CD8-positive, alpha-beta memory T cell (primary cell): ENCODE results near the gene STIP1. TPM values are rescaled to one million over a fixed set of nuclear protein-coding genes. Genes with fewer than 3 reads are reported as not detected.

Experiments
- CTCF ChIA-PET: fragments of 350-600 bp; sonication (Branson Sonifier 250); formaldehyde crosslinking; loops from one replicate; lab custom pipeline; 2021; ENCODE audit warnings: antibody characterized with exemption; lab: Charles Lee
- POLR2A ChIA-PET: fragments of 350-600 bp; sonication (Branson Sonifier 250); formaldehyde crosslinking; loops from one replicate; lab custom pipeline; 2021; ENCODE audit warnings: antibody characterized with exemption; lab: Charles Lee
- DNase-seq, 5 donors: peaks; one replicate each; pipeline versions ENCODE4 v3.0.0 to v3.0.0-alpha.2; 2020 to 2022; ENCODE audit warnings: mixed read lengths in 1 of 5
- H3K27ac ChIP-seq: one replicate; pipeline ENCODE4 v1.7.0; 2013; ENCODE audit warnings: low read depth, mild to moderate bottlenecking, low read length, moderate library complexity
- H3K27me3 ChIP-seq: 2 replicates; pipeline ENCODE4 v1.7.0; 2013; ENCODE audit warnings: low read length, mild to moderate bottlenecking; ENCODE audit not compliant: insufficient read depth, poor library complexity, severe bottlenecking
- H3K36me3 ChIP-seq: 2 replicates; pipeline ENCODE4 v1.7.0; 2013; ENCODE audit warnings: mild to moderate bottlenecking, low read length, moderate library complexity; ENCODE audit not compliant: insufficient read depth
- H3K4me1 ChIP-seq: 2 replicates; pipeline ENCODE4 v1.7.0; 2013; ENCODE audit warnings: mild to moderate bottlenecking, low read length, moderate library complexity; ENCODE audit not compliant: insufficient read depth
- H3K4me3 ChIP-seq: 2 replicates; pipeline ENCODE4 v1.7.0; 2013; ENCODE audit warnings: mild to moderate bottlenecking, low read length
- H3K9me3 ChIP-seq: 2 replicates; pipeline ENCODE4 v1.7.0; 2013; ENCODE audit warnings: mild to moderate bottlenecking, low read length
- H3K27ac Mint-ChIP-seq, 8 donors: one replicate each; pipeline ENCODE4 v1.8.0; 2020 to 2021; ENCODE audit warnings: mixed read lengths in 8 of 8, mild to moderate bottlenecking in 6 of 8, inconsistent platforms in 3 of 8, moderate library complexity in 3 of 8
- H3K27me3 Mint-ChIP-seq, 2 donors: one replicate each; pipeline ENCODE4 v1.8.0; 2020 to 2021; ENCODE audit warnings: mixed read lengths in 2 of 2, mild to moderate bottlenecking in 1 of 2, moderate library complexity in 1 of 2
- H3K36me3 Mint-ChIP-seq, 3 donors: one replicate each; pipeline ENCODE4 v1.8.0; 2020 to 2021; ENCODE audit warnings: mixed read lengths in 3 of 3, inconsistent platforms in 1 of 3, mild to moderate bottlenecking in 1 of 3
- H3K4me1 Mint-ChIP-seq, 3 donors: one replicate each; pipeline ENCODE4 v1.8.0; 2020 to 2021; ENCODE audit warnings: mixed read lengths in 3 of 3, inconsistent platforms in 1 of 3, mild to moderate bottlenecking in 1 of 3
- H3K4me3 Mint-ChIP-seq, 7 donors: one replicate each; pipeline ENCODE4 v1.8.0; 2020 to 2021; ENCODE audit warnings: mixed read lengths in 7 of 7, mild to moderate bottlenecking in 6 of 7, moderate library complexity in 4 of 7, inconsistent platforms in 2 of 7
- H3K9me3 Mint-ChIP-seq, 5 donors: one replicate each; pipeline ENCODE4 v1.8.0; 2020 to 2022; ENCODE audit warnings: mixed read lengths in 5 of 5, mild to moderate bottlenecking in 3 of 5, moderate library complexity in 2 of 5, inconsistent platforms in 1 of 5
- polyA plus RNA-seq: library from polyadenylated mRNA; unstranded; fragments of 300-500 nt; fragmentation: Illumina TruSeq; gene quantifications from one replicate; pipeline ENCODE4 v1.2.3, GENCODE V29; 2021
- total RNA-seq, 2 experiments: library from RNA; stranded (reverse); gene quantifications; one replicate each; pipeline ENCODE4 v1.2.3, GENCODE V29; 2021

STIP1 gene
- total RNA-seq, result 100 to 1,000 TPM; 457 to 461 TPM
- polyA plus RNA-seq, result 108 TPM

GRCh38 chr11:64185693-64186491, at the start of gene STIP1:
Gene STIP1 (plus strand): TSS chr11:64186171. CDS start chr11:64186262, 91 bp downstream.
- Mint-ChIP-seq H3K9me3 (no peaks in the 10 kb centered on the region), H3K36me3 (peaks cover 0 to 16% (median 0%) of the 10 kb centered on the region in 3 donors), H3K27ac (peak within 1 kb of the TSS; percentile 83 to 99 (median 96)), H3K4me3 (peak within 1 kb of the TSS in 5 of 7 donors; percentile 89 to 100 (median 94)), H3K27me3 (peaks cover 0 to 5% of the 10 kb centered on the region in 2 donors), H3K4me1 (peaks cover 28 to 48% (median 32%) of the 10 kb centered on the region in 3 donors)
- CTCF ChIA-PET, result interaction anchor here (0.6 to 2.5 kb wide), 14 partner anchors 10 to 660 kb away, joined by 3 to 15 read pairs (median 4); partner anchors contain the start of genes COX8A, FERMT3, NUDT22 and TRMT112
- H3K27me3 ChIP-seq, result no peaks in the 10 kb centered on the region
- POLR2A ChIA-PET, result interaction anchor here (0.6 to 4.9 kb wide), 15 partner anchors 20 to 384 kb away, joined by 3 to 53 read pairs (median 6); partner anchors contain the start of genes BAD, DNAJC4, FERMT3 and FKBP2
- no peaks in the 10 kb centered on the region for H3K9me3 ChIP-seq
- peak within 1 kb of the TSS; percentile 76 for H3K4me3 ChIP-seq
- peak within 1 kb of the TSS; percentile 76 for H3K27ac ChIP-seq
- no peaks in the 10 kb centered on the region for H3K36me3 ChIP-seq
- peaks cover 32% of the 10 kb centered on the region for H3K4me1 ChIP-seq
- DNase-seq, result peak; percentile 96 to 100 (median 99)

DNA sequence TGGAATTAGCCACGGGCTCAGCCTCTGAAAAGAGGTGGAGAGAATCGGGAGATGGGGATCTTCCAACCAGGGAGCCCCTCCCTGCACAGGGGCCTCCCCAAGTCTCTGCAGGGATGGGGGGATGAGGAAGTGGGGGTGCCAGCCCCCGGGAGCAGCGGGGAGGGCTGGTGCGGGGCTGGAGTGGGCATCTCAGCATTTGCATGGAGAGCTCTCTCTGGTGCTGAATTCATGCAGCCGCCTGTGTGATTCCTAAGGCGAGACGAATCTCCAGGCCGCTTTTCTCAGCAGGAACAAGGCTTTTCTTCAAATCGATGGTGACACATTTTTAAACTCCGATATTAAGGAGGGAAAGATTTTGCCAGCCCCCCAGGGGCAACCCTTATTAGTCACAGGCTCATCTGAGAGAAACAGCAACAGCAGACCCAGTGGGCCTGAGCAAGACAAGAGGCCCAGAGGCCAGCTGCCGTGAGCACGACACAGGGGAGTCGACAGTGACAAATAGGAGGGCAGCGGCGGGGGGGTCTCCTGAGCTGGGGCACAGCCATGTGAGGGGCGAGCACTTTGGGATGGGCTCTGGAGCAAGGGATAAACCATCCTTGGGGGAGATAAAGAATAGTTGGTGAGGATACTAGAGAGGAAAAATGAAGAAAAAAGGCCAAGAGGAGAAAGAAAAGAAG, 49.1 kb upstream of the STIP1 start:
- no peaks in the 10 kb centered on the region for H3K27me3 Mint-ChIP-seq
- ChIA-PET CTCF (interaction anchor here (1.0 to 1.3 kb wide), 3 partner anchors 15 to 136 kb away, joined by 3 to 4 read pairs (median 3); no protein-coding TSS in a partner anchor), POLR2A (no interaction called here)
- H3K36me3 ChIP-seq, result no peaks in the 10 kb centered on the region
- H3K27ac ChIP-seq, result no peak overlapping the region
- H3K4me1 Mint-ChIP-seq, result no peaks in the 10 kb centered on the region
- H3K27me3 ChIP-seq, result no peaks in the 10 kb centered on the region
- H3K4me3 ChIP-seq, result no peak overlapping the region
- H3K4me1 ChIP-seq, result no peaks in the 10 kb centered on the region
- H3K9me3 ChIP-seq, result no peaks in the 10 kb centered on the region
- H3K27ac Mint-ChIP-seq, result peak overlapping the region in 1 of 8 donors; percentile 85
- no peaks in the 10 kb centered on the region for H3K9me3 Mint-ChIP-seq
- H3K4me3 Mint-ChIP-seq, result no peak overlapping the region
- no peaks in the 10 kb centered on the region for H3K36me3 Mint-ChIP-seq
- no peak for DNase-seq

DNA sequence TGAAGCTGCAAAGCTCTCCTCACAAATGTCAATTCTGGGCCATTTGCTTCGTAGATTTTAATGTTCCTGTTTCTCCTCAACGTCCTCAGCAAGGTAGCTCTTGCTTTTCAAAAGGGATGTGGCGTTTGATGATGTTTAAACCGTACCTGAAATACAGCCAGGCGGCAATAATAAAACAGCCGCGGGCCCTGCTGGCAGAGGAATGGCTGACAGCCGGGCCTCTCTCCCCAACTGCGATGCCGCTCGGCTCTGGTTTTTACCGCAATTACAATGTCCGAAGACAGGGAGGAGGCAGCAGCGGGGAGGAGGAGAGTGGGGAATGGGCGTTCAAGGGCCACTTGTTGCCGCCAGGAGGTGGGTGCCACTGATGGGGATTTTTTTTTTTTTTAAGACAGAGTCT, 47.6 kb upstream of the STIP1 start:
- POLR2A ChIA-PET, result no interaction called here

DNA sequence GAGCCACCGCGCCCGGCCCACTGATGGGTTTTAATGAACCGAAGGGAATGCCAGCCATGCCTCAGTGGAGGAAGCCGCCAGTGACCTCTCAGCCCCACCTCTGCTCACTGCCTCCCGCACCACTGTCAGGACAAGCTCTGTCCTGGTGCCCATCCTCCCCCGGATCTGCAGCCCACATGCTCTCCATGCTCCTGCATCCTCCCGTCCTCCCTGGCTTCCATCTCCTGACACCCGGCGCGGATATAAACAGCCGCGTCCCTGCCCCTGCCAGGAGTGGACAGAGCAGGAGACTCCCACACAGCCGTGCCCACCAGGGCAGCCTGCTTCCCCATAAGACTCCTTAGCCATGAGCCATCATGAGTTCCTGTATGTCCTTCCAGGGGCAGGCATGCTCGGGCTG, 46.9 kb upstream of the STIP1 start:
- Histone ChIP-seq H3K9me3 (no peaks in the 10 kb centered on the region), H3K27me3 (no peaks in the 10 kb centered on the region), H3K4me1 (no peaks in the 10 kb centered on the region), H3K27ac (no peak overlapping the region), H3K36me3 (no peaks in the 10 kb centered on the region), H3K4me3 (no peak overlapping the region)
- DNase-seq, result no peak
- no peak overlapping the region for H3K4me3 Mint-ChIP-seq
- peaks cover 2 to 5% (median 3%) of the 10 kb centered on the region in 3 donors for H3K4me1 Mint-ChIP-seq
- ChIA-PET POLR2A (no interaction called here), CTCF (no interaction called here)
- H3K9me3 Mint-ChIP-seq, result no peaks in the 10 kb centered on the region
- H3K36me3 Mint-ChIP-seq, result no peaks in the 10 kb centered on the region
- H3K27me3 Mint-ChIP-seq, result no peaks in the 10 kb centered on the region
- peak overlapping the region in 1 of 8 donors; percentile 54 for H3K27ac Mint-ChIP-seq

More for the DNA sequence above, 47.6 kb upstream of the STIP1 start:
- H3K27me3 ChIP-seq, result no peaks in the 10 kb centered on the region
- H3K4me3 ChIP-seq, result no peak overlapping the region
- H3K9me3 ChIP-seq, result no peaks in the 10 kb centered on the region
- DNase-seq, result no peak
- Mint-ChIP-seq H3K4me1 (peaks cover 0 to under 1% (median 0%) of the 10 kb centered on the region in 3 donors), H3K27me3 (no peaks in the 10 kb centered on the region), H3K36me3 (no peaks in the 10 kb centered on the region), H3K4me3 (no peak overlapping the region), H3K9me3 (no peaks in the 10 kb centered on the region), H3K27ac (no peak overlapping the region)
- no peaks in the 10 kb centered on the region for H3K4me1 ChIP-seq
- CTCF ChIA-PET, result interaction anchor here (1.3 kb wide), 1 partner anchor 137 kb away, joined by 3 read pairs; no protein-coding TSS in a partner anchor
- no peak overlapping the region for H3K27ac ChIP-seq
- H3K36me3 ChIP-seq, result no peaks in the 10 kb centered on the region

GRCh38 chr11:64140082-64140481, 45.9 kb upstream of the STIP1 start:
- POLR2A ChIA-PET, result no interaction called here
- DNase-seq, result no peak
- CTCF ChIA-PET, result no interaction called here

DNA sequence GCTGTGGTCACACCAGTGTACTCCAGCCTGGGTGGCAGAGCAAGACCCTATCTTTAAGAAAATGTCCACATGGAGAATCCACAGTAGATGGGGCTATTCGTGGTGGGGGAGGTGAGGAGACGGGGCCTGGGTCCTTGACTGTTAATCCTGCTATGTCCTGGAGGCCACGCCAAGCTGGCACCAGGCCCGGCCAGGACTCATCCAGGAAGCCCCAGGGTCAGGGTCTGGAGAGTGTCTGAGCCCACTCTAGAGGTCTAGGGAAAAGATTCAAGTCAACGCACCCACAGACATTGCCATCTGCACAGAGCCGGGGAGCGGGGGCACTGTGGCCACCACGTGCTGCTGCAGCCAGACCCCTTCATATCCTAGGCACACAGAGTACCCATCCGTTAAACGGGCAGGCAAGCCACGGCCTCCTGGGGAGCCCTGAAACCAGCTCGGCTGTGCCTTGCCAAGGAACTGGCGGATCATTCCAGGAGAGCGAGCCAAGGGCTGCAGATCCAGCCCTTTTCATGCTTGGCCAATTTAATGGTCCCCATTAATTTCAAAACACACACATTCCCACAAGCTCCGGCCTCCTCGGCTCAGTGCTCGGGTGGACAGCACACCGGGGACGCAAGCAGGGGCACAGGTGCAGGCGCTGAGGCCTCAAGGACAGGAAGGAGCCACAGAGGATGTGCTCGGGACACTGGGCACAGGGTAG, 44.7 kb upstream of the STIP1 start:
- H3K9me3 Mint-ChIP-seq, result no peaks in the 10 kb centered on the region
- H3K27ac Mint-ChIP-seq, result peak overlapping the region in 1 of 8 donors; percentile 41
- DNase-seq, result no peak
- Histone ChIP-seq H3K9me3 (no peaks in the 10 kb centered on the region), H3K4me3 (no peak overlapping the region), H3K27me3 (no peaks in the 10 kb centered on the region), H3K36me3 (no peaks in the 10 kb centered on the region), H3K27ac (no peak overlapping the region), H3K4me1 (no peaks in the 10 kb centered on the region)
- H3K4me3 Mint-ChIP-seq, result no peak overlapping the region
- no peaks in the 10 kb centered on the region for H3K36me3 Mint-ChIP-seq
- H3K4me1 Mint-ChIP-seq, result peaks cover 2 to 5% (median 3%) of the 10 kb centered on the region in 3 donors
- no peaks in the 10 kb centered on the region for H3K27me3 Mint-ChIP-seq
- ChIA-PET POLR2A (no interaction called here), CTCF (interaction anchor here (1.1 kb wide), 1 partner anchor 8 kb away, joined by 5 read pairs; no protein-coding TSS in a partner anchor)

More at GRCh38 chr11:64140082-64140481, 45.9 kb upstream of the STIP1 start:
- no peaks in the 10 kb centered on the region for H3K27me3 Mint-ChIP-seq
- H3K4me1 ChIP-seq, result no peaks in the 10 kb centered on the region
- H3K4me3 Mint-ChIP-seq, result no peak overlapping the region
- H3K27ac Mint-ChIP-seq, result no peak overlapping the region
- no peaks in the 10 kb centered on the region for H3K36me3 ChIP-seq
- no peaks in the 10 kb centered on the region for H3K9me3 ChIP-seq
- no peaks in the 10 kb centered on the region for H3K36me3 Mint-ChIP-seq
- H3K27me3 ChIP-seq, result no peaks in the 10 kb centered on the region
- H3K4me3 ChIP-seq, result no peak overlapping the region
- H3K9me3 Mint-ChIP-seq, result no peaks in the 10 kb centered on the region
- H3K4me1 Mint-ChIP-seq, result peaks cover 2 to 5% (median 3%) of the 10 kb centered on the region in 3 donors
- H3K27ac ChIP-seq, result no peak overlapping the region

- no peaks in the 10 kb centered on the region for H3K9me3 Mint-ChIP-seq
- H3K27ac Mint-ChIP-seq, result peak overlapping the region in 1 of 8 donors; percentile 54
- Histone ChIP-seq H3K27me3 (no peaks in the 10 kb centered on the region), H3K9me3 (no peaks in the 10 kb centered on the region), H3K27ac (no peak overlapping the region), H3K4me1 (no peaks in the 10 kb centered on the region), H3K4me3 (no peak overlapping the region), H3K36me3 (no peaks in the 10 kb centered on the region)
- H3K4me3 Mint-ChIP-seq, result no peak overlapping the region
- H3K36me3 Mint-ChIP-seq, result no peaks in the 10 kb centered on the region
- POLR2A ChIA-PET, result no interaction called here
- H3K27me3 Mint-ChIP-seq, result no peaks in the 10 kb centered on the region
- CTCF ChIA-PET, result no interaction called here
- no peak for DNase-seq
- peaks cover 7 to 9% (median 7%) of the 10 kb centered on the region in 3 donors for H3K4me1 Mint-ChIP-seq
These were observed 41.1 kb upstream of the STIP1 start for GRCh38 chr11:64144587-64145472.
